HG03045 (cell line): ENCODE measurements around the gene ARHGAP26.

Experiments
- ATAC-seq: cut with Tn5 transposase; IDR thresholded peaks from one replicate; pipeline ENCODE4 v1.9.1; 2021; ENCODE audit warnings: mild to moderate bottlenecking, moderate library complexity; ENCODE audit not compliant: unreplicated experiment

Gene ARHGAP26

DNA sequence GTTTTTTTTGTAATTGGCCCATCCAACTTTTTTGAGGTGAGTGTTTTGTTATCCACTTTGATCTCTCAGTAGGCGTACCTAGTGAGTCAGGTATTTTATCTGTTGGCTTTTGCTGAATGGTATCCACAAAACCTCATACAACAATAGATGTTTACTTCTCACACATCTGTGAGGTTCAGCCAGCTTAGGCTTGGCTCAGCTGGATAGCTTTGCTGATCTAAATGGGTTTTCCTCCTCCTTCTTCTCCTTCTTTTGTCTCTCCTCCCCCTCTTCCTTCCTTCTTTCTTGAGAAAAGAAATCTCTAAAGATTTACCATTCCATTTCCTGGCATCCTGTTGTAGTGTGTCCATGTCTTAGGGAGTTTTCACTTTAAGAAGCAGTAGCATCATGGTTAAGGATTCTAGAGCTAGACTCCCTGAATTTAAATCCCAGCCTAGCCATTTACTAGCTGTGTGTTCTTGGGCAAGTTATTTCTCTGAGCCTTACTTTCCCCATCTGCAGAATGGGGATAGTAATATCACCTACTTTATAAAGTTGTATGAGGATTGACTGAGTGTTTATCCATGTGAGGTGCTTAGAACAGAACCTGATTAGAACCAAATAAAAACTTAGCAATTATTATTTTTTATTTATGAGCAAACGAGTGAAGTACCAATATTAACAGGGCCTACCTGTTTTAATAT, 126.3 kb downstream of the ARHGAP26 start:
- no peak for ATAC-seq

DNA sequence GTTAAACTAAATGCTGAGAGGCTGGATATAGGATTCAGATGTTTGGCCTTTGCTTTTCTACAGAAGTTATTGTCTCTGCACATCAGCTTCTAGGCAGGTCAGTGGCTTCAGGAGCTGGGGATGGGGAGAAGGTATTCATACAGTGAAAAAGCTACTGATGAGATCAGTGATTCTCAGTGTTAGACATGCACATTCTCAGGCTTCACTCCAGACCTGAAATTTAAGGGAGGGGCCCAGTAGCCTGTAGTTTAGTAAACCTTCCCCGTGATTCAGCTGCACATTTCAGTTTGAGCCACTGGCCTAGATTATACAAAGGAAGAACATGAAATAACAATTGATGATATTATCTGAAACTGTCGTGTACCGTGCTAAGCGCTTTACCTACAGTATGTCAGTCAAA, 127.2 kb downstream of the ARHGAP26 start:
- ATAC-seq: no peak

DNA sequence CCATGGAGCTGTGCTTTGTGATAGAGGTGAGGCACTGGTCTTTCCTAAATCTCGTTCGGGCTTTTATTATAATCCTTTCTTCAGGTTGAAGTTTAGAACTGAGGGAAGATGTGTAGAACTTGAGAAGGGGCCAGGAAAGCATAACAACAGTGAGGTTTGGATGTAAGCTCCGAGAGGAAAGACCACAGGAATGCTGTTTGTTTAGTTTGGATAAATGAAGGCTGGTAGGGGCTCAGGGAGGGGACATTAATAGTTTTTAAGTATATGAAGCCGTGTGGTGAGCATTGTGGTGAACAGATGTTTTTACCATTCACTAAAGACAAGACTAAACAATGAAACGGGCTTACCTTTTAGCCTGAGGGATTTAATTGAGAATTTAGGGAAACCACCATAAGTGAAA, 130.8 kb downstream of the ARHGAP26 start:
- ATAC-seq: no peak

DNA sequence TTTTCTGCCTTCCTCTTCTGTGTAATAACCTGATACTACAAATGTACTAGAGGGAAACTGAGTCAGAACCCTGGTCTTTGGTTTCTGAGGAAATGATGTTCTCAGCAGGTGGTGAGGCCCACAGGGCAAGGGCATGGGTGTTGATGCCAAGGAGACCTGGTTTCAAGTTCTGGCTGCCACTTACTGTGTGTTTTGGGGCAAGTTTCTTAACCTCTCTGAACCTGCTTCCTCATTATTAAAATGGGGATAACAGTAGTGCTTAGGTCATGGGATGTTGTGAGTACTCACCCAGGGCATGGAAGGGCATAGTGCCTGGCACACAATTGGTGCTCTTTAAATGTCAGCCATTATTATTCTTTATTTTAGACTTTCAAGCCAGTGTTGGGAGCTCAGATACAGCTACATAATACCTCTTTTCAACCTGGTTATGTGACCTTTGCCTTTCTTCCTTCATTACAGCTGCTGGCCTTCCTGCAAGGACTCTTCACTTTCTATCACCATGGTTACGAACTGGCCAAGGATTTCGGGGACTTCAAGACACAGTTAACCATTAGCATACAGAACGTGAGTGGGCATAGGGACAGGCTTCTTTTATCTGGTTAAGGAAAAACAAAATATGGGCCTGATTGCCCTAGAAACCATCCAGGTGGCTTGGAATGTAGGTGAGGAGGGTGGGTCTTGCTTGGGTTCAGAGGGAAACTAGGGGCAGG, 131.5 kb downstream of the ARHGAP26 start:
- ATAC-seq: no peak

DNA sequence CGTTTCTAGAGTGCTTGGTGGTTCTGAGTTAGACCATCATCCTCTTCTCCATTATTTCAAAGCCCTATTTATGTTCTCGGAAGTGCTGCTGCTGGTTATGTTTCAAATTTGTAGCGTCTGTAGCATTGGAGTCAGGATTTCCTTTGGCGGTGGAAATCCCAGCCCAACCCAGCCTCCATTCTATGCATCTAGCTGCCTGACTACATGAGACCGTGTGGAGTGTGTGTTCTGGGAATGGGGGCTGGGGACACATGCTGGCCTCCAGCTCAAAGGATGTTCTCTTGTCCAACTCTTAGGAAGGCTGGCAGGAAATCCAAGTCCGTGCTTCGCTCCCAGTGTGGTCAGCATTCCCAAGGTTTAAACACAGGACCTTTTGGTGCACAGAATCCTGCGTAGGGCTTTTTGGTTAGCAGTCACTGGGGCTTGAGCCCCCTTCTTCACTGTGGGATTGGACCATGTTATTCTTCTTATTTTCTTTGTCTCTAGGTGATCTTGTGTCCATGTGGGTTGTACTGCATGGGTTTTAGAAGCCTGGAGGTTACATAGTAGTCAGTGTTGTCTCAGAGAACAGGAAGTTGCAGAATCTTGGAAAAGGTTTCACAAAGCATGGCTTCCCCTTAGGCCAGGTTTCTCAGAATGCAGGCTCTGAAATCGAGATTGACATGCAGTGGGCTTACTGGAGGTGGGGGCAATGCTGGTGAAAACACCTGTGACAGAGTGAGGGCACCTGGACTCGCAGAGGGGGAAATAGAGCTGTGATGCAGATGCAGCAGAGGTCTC, 132.2 kb downstream of the ARHGAP26 start:
- no peak for ATAC-seq

DNA sequence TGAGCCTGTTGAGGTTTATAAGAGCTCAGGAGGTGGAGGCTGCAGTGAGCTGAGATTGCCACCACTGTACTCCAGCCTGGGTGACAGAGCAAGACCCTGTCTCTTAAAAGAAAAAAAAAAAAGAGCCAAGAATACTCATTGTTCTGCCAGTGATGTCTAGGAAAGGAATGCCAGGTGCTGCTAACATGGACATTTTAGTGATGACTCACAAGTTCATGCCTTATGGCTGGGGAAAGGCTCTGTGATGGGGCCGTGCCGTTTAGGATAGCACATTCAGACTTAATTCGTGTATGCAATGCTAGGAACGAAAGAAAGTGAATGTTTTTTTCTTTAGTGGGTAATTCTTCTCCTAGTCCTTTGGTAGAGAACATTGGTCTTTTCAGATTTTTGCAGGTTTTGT, 134.2 kb downstream of the ARHGAP26 start:
- ATAC-seq: no peak

DNA sequence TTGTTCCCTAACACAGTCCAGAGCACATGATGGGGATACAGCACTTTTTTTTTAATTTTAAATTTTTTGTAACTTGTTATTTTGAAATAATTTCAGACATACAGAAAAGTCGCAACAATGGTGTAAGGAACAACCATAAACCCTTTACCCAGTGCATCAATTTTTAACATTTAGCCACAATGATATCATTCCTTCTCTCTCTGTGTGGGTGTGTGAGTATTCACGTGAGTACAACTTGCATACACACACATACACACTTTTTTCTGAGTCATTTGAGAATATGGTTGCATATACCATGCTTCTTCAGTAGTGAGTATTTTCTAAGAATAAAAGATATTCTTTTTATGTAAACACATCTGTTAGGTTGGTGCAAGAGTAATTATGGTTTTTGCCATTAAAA, 135.2 kb downstream of the ARHGAP26 start:
- ATAC-seq: no peak

DNA sequence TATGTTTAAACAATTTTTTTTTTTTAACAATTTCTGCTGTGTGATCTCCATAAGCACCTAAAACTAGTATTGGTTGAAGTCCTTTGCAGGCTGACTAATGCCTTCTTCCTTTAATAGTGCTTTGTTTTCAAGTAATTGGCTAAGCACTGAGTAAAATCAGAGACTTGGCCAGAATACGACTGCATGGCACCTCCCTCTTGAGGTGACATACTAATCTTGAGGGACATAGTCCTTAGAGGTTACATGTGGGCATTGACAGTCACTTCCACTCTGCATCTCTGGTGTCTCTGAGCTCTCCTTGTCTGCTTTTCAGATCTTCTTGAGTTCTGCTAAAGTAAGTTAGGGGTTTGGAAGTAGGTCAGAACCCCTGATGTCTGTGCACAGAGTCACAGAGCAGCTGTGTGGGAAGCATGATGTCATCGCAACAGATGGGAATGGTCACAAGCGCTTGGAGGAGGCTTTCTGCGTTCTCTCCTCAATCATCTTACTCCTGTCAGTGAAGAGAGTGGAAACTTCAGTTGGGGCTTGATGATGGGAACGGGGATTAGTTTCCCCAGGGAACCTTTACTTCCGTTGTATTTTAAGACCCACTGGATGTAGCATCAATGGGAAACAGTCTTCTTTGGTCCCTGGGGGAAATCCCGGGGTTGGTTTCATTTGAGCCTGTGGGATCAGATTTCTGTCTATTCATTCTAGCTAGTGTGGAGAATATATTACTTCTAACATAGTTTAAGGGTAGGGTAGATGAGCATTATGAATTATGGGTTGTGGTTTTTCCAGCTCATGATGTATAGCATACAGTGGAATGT, 136.9 kb downstream of the ARHGAP26 start:
- no peak for ATAC-seq

DNA sequence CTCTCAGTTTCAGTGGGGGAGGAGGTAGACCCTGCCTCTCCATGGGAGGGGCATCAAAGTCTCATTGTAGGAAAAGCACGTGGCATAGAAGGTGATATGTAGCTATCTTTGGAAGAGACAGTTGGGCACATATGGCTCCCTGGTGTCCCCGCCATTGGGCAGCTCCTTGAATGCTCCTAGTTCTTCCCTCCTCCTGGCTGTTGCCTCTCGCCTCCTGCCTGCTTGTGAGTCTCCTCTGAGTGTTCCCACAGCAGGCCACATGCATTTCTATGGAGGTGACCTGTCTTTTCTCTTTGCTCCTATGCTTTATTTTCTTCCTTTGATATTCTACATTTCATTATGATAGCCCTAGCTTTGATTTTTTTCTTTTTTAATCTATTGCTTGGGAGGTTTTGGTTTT, 138.5 kb downstream of the ARHGAP26 start:
- ATAC-seq: no peak

DNA sequence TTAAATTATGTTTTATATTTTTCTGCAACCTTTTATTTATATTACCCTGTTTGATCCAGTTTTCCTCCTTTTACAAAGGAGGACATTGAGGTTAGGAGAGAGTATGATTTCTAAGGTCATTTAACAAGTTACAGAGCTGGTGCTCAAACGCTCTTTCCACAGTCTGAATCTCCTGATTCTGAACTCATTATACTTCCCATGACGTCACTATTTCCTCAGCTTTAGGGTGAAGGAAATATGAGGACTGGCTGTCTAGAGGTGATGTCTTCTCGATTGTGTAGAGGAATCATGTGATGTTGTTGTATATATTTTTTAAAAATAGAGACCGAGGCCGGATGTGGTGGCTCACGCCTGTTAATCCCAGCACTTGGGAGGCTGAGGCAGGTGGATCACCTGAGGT, 140.0 kb downstream of the ARHGAP26 start:
- ATAC-seq: no peak

DNA sequence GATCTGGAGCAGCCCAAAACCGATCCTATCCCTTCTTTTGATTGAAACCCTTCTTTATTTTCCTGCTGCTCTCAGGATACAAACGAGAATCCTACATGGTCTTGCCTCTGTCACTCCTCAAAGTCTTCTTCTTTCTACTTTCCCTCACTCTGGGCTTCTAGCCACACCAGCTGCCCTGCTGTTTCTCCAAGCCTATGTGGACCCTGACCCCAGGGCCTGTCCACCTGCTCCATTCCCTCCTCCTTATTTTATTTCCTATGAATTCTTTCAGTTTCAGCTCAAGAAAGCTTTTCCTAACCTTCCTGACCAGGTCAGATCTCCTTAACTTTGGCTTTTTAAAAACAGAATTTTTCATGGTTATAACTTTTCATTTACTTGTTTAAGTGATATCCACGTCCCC, 141.0 kb downstream of the ARHGAP26 start:
- ATAC-seq: no peak

DNA sequence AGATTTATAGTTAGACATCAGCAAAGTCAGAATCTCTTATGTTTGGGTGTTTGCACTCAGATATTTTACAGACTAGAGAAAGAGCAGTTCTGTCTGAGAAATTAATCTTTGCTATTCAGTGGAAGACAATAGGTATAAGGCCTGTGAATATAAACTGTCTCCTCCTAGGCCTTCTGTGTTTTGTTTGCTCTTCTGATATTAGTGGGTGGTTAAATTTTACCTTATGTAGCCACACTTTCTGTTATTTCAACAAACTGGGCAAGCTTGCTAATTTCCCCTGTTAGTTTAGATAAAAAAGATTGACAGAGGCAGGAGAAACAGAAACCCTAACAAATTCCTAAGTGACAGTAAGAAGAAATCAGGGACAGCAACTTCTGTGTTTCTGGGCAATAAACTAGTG, 141.6 kb downstream of the ARHGAP26 start:
- ATAC-seq: no peak

DNA sequence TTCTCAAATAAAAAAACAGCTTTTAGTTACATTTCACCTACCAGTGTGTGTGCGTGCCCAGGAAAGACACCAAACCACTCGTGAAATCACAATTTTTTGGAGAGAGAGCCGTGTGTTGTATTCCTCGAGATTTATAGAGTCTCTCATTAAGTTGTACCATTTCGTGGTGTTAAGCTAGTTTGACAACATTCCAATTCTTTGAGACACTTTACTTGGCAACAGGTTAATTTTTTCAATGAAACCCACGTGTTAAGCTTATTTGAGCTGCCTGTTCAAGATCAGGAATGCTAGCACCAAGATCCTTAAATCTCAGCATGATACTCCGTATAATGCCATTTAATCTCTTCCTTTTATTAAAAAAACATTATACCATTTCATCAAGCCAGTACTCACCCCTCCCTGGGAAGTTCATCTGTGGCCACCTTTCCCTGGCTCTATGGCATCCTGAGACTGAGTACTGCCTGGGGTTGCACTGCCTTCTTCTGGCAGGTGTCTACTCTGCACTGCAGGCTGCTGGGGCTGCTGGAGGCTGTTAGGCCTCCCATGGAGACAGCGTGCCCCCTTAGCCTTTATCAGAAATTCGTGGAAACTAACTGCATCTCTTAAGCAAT, 143.7 kb downstream of the ARHGAP26 start:
- no peak for ATAC-seq

DNA sequence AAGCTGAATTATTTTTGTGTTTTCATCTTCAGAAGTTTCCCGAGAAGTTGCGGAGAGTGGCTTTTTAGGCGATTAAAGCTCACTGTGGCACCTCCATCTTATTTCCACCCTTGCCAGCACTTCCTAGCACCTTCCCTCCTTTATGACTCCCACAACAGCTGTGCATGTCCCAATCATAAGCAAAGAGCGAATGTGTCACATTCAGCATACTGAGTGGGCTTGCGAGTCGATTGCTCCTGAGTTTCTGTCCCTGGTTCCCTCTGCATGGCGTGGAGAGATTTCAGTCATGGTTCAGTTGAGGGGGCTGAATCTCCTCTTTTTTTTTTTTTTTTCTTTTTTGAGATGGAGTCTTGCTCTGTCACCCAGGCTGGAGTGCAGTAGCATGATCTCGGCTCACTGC, 144.9 kb downstream of the ARHGAP26 start:
- no peak for ATAC-seq

DNA sequence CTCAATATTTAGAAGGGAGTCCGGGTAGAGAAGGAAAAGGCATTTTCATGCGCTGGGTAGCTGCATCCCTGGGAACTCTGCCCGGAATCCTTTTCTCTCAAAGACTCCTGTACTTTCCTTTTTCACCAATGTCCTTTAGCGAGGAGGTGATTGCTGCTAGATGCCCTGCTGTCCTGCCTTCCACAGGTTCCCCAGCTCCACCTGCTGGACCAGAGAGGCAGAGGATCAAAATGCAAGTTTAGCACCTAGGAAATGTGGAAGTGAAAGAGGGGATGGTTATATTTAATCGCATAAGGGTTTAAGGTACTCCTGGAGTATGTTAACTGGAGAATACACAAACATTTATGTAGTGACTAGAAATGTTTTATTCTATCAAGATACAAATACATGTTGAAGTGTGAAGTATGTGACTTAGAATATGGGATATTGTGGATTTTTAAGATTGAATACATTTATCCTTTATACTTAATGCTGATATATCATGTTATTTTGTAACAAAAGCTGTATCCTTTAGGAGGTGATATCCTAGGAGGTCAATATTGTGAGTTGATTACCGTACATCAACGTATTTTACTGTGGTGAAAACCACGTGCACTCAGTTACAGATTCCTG, 145.7 kb downstream of the ARHGAP26 start:
- ATAC-seq: no peak

DNA sequence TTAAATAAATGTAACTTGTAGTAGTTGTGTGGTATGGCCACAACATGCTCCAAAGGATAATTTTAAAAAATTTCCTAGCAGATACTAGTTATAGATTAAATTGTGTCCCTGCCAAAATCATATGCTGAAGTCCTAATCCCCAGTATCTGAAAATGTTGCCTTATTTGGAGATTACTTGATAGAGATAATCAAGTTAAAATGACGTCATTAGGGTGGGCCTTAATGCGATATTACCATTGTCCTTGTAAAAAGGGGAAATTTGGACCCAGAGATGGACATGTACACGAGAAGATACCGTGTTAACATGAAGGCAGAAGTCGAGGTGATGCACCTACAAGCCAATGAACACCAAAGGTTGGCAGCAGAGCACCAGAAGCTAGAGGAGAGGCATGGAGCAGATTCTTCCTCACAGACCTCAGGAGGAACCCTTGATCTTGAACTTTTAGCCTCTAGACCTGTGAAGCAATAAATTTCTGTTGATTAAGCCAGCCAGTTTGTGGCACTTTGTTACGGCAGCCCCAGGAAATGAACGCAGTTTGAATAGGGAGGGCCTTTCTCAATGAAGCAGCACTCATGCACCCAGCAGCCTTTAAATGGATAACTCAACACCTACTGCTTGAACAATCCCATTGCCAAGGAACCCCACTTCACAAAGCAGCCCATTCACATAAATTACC, 148.9 kb downstream of the ARHGAP26 start:
- ATAC-seq: no peak

DNA sequence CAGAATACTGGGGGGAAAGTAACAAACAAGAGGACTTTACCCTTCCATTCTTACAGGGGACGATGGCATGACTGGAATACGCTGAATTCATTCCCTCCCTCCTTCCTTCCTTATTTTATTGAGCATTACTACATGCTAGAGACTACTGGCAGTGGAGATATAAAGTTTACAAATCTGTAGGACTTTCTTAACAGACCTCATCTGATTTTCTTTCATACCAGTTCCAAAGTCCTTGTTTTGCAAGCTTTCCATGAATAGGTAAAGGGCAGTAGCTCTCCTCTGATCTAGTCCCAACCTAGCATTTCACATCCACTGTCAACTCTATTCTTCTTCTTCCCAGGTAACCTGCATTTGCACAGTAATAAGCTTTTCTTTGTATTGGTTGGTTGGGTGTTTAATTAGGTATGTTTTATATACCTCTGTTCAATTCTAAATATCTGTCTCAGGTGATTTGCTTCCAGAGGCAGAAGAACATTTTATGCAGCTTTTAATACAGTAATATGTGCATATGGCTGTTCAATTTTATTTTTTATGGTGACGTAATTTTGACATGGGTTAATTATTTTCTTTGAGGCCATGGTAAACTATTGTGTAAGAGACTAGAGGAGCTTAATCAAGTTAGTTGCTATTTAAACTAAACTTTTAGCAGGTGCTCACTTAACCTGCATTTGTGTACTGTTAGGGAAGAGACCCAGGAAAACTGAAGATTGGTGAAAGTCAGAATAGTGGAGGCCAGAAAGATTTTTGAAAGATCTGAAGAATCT, 150.9 kb downstream of the ARHGAP26 start:
- no peak for ATAC-seq

DNA sequence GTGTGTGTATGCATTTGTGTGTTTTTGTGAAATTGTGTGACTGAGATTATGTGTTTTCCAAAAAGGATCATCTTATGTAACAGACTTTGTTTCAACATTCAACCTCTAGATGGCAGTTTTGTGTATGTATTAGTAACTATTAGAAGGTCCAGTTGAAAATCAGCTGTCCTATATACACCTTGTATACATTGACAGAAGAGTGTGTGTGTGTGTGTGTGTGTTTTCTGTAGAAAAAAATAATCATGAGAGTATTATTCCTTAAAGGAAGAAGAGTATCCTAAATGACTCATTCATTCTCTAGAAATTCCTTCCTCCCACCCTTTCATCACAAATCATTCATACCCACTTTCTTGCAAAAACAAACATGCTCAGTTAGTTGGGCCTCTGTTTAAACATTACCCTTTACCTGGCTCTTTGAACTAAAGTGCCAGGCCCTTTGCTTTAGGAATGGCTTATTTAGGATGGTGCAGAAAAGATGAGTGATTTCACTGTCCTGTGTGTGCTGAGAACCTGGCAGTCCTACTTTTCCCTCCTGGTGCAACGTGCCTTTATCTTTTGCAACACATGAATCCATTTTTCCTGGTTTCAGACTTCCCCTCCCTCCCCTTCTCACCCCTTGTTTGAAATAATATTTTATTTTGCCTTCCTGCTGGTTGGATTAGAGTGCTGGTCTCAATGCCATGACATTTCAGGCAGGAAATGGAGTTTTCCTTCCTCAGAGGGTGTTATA, 152.2 kb downstream of the ARHGAP26 start:
- ATAC-seq: no peak
